Central memory CD8-positive, alpha-beta T cell (primary cell): ENCODE results near the gene CDK5.

Experiments
- ATAC-seq: fragments of 150-1000 bp; cut with Tn5 transposase; replicated peaks from 2 replicates; pipeline ENCODE4 v1.10.0; 2022; ENCODE audit warnings: mild to moderate bottlenecking, moderate FRiP score, moderate number of reproducible peaks; ENCODE audit not compliant: poor library complexity, severe bottlenecking; ENCODE audit errors: extremely low read depth
- DNase-seq, 2 donors: peaks; one replicate each; pipeline ENCODE4 v3.0.0; 2021; ENCODE audit warnings: low spot score in 2 of 2
- H3K27ac Mint-ChIP-seq: one replicate; pipeline ENCODE4 v1.8.0; 2022; ENCODE audit warnings: low read depth, mild to moderate bottlenecking, moderate library complexity, mixed read lengths
- H3K27me3 Mint-ChIP-seq: one replicate; pipeline ENCODE4 v1.8.0; 2022; ENCODE audit warnings: mixed read lengths
- H3K36me3 Mint-ChIP-seq: one replicate; pipeline ENCODE4 v1.8.0; 2022; ENCODE audit warnings: mild to moderate bottlenecking, moderate library complexity, mixed read lengths; ENCODE audit not compliant: insufficient read depth
- H3K4me1 Mint-ChIP-seq: one replicate; pipeline ENCODE4 v1.8.0; 2022; ENCODE audit warnings: mixed read lengths
- H3K4me3 Mint-ChIP-seq: one replicate; pipeline ENCODE4 v1.8.0; 2022; ENCODE audit warnings: mild to moderate bottlenecking, moderate library complexity, mixed read lengths
- H3K9me3 Mint-ChIP-seq: one replicate; pipeline ENCODE4 v1.8.0; 2022; ENCODE audit warnings: mixed read lengths

The CDK5 gene

DNA sequence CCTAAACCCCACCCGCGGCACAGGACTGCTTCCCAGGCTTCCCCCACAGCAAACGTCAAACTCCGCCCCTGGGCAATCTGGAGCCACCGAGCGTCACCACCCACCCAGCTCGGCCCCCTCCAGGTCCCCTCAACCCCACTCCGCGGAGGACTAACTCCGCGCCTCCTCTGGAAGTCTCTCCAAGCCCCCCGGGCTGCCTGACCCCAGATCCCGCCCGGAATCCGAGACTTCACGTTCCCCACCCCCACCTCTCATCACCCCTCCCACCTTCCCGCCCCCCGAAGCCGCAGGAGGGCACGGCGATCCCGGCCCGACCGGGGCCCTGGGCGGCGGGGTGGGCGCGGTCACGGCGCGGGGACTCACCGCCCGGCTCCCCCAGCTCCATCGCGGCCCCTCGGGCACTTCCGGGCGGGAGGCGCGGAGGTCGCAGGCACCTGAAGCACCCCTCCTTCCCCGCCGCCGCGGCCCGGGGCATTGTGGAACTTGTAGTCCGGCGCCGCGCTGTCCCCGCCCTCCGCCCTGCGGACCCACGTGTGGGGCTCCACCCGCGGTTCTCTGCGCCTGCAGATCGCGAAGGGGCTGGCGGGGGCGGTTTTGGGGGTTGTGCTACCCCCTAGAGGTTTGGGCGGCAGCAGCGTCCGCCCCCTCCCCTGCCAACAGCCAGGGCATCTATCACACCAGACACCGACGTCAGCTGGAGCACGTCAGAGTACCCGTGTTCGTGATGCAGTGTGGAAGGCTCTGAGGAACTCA, 25.6 kb upstream of the CDK5 start, which contains the start of gene TMUB1:
TMUB1 (minus strand) TSS at position 423 of the 753 bp plus-strand sequence. CDS start 930 bp downstream, outside the sequence.
- peak within 1 kb of the TSS; percentile 88 for H3K27ac Mint-ChIP-seq
- peak; percentile 77 to 84 for DNase-seq
- H3K4me1 Mint-ChIP-seq, result peaks cover 40% of the 10 kb centered on the region
- ATAC-seq, result peak; percentile 65
- peaks cover 10% of the 10 kb centered on the region for H3K27me3 Mint-ChIP-seq
- H3K4me3 Mint-ChIP-seq, result peak within 1 kb of the TSS; percentile 84
- peaks cover 12% of the 10 kb centered on the region for H3K36me3 Mint-ChIP-seq
- no peaks in the 10 kb centered on the region for H3K9me3 Mint-ChIP-seq

- Mint-ChIP-seq H3K4me1 (peaks cover 44% of the 10 kb centered on the region), H3K4me3 (peak overlapping the region; percentile 84), H3K36me3 (peaks cover 15% of the 10 kb centered on the region), H3K27ac (peak overlapping the region; percentile 88), H3K9me3 (no peaks in the 10 kb centered on the region), H3K27me3 (peaks cover 10% of the 10 kb centered on the region)
- DNase-seq (no peak), ATAC-seq (no peak)
Measured at GRCh38 chr7:151082141-151083070, 24.7 kb upstream of the CDK5 start.

DNA sequence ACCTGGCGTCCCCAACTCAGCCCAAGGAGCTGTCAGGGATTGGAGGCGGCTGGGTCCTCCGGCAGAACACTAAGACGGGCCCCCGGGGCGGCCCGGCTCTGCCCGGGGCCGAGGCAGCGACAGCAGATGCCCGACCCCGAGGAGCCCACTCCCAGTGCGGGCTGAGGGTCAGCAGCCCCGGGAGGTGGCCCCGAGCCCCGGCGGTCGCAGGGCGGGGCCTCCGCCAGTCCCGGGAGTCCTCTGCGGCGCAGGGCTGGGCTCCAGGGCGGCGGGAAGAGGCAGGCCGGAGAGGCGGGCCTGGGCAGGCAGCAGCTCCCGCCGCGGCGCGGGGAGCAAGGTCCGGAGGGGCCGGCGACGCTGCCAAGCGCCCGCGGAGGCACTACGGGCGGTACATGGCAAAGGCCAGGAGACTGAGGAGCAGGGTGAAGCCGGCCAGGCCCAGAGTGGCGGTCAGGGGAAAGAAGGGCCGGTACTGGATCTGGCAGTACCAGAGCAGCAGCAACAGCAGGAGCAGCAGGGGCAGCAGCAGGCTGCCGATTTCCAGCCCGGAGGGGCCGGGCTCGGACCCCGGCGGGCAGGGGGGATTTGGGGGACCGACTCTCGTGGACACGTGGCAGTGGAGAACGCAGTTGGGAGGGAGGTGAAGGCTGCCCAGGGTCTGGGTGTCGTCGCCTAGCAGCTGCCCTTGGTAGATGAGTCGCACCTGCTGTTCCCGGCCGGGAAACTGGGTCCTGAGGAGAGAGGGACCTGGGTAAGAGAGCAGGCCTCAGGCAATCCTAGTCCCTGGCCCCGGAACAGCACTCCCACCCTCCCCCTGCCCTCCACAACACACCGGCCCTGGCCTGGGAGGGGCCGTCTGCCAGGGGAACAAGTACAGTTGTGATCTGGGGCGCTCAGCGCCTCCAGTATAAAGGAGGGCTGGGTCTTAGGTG, 23.7 kb upstream of the CDK5 start:
- Mint-ChIP-seq H3K27me3 (peaks cover 10% of the 10 kb centered on the region), H3K9me3 (no peaks in the 10 kb centered on the region), H3K4me3 (peak overlapping the region; percentile 84), H3K27ac (no peak overlapping the region), H3K4me1 (peaks cover 44% of the 10 kb centered on the region), H3K36me3 (peaks cover 11% of the 10 kb centered on the region)
- DNase-seq, result no peak
- ATAC-seq, result no peak

DNA sequence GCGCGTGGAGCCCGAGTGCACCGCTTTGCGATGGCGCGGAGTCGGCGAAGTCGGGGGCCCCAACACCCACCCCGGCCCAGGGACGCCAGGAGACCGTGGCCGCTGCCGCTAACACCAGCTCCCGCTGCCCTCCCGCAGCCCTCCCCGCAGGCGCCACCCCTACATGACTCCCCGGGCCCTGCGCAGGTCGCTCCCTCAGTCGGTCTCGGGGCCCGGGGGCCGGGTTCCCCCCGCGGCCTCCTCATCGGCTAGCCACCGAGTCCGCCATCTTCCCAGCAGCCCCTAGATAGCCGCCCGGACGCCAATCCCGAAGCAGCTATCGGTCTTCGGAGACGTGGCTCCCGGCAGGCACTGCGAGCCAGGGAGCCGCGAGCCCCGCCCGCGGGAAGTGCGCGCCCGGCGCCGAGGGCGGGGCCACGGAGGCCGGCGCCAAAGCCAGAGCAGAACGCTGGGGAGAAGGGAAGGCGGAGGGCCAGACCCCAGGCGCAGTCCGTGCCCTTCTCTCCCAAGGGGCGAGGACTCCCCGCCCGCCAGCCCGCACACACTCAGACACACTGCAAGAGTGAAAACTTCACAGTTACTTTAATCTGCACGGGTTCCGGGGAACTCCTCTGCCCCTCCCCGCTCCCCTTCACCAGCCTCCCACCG, 22.9 kb upstream of the CDK5 start, which contains the start of gene FASTK:
FASTK (minus strand) TSS at position 288 of the 648 bp plus-strand sequence; CDS start at position 245, 43 bp downstream.
- DNase-seq (peak; percentile 71 to 79), ATAC-seq (peak; percentile 74)
- peaks cover 10% of the 10 kb centered on the region for H3K27me3 Mint-ChIP-seq
- peak within 1 kb of the TSS; percentile 65 for H3K27ac Mint-ChIP-seq
- H3K4me1 Mint-ChIP-seq, result peaks cover 39% of the 10 kb centered on the region
- no peaks in the 10 kb centered on the region for H3K9me3 Mint-ChIP-seq
- peaks cover 10% of the 10 kb centered on the region for H3K36me3 Mint-ChIP-seq
- H3K4me3 Mint-ChIP-seq, result peak within 1 kb of the TSS; percentile 84

DNA sequence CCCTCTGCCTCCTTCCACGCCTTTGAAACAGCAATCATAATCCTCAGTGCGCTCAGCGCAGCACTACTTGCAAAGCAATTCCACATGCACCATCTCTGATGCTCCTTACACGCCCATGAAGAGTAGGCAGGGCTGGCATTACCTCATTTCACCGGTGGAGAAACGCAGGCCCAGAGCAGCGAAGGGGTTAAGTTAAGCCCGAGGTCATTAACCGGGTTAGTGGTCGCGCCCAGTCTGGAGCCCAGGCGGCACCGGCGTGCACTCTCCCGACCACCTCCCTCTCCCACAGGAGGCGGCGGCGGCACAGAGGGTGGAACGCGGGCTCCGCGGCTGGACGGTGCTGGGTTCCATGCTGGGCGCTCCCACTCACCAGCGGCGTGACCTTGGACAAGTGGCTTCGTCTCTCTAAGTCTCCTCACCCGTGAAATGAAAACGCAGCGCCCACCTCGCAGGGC, 22.4 kb upstream of the CDK5 start:
- Mint-ChIP-seq H3K27ac (peak overlapping the region; percentile 65), H3K36me3 (peaks cover 13% of the 10 kb centered on the region), H3K9me3 (no peaks in the 10 kb centered on the region), H3K27me3 (peaks cover 4% of the 10 kb centered on the region), H3K4me3 (peak overlapping the region; percentile 83), H3K4me1 (peaks cover 34% of the 10 kb centered on the region)
- peak; percentile 0 for ATAC-seq
- DNase-seq, result no peak

GRCh38 chr7:151079199-151079910, 21.7 kb upstream of the CDK5 start:
- peak overlapping the region; percentile 83 for H3K4me3 Mint-ChIP-seq
- no peaks in the 10 kb centered on the region for H3K27me3 Mint-ChIP-seq
- peaks cover 18% of the 10 kb centered on the region for H3K36me3 Mint-ChIP-seq

GRCh38 chr7:151078233-151079040, 20.7 kb upstream of the CDK5 start:
- no peaks in the 10 kb centered on the region for H3K27me3 Mint-ChIP-seq
- no peak for DNase-seq
- peaks cover 20% of the 10 kb centered on the region for H3K36me3 Mint-ChIP-seq

More at GRCh38 chr7:151079199-151079910, 21.7 kb upstream of the CDK5 start:
- H3K9me3 Mint-ChIP-seq, result no peaks in the 10 kb centered on the region
- ATAC-seq (no peak), DNase-seq (no peak)
- H3K27ac Mint-ChIP-seq, result peak overlapping the region; percentile 26
- H3K4me1 Mint-ChIP-seq, result peaks cover 27% of the 10 kb centered on the region

GRCh38 chr7:151077705-151078232, 20.1 kb upstream of the CDK5 start:
- DNase-seq, result no peak
- peak overlapping the region; percentile 55 for H3K4me3 Mint-ChIP-seq
- H3K27me3 Mint-ChIP-seq, result no peaks in the 10 kb centered on the region
- H3K9me3 Mint-ChIP-seq, result no peaks in the 10 kb centered on the region
- peaks cover 24% of the 10 kb centered on the region for H3K4me1 Mint-ChIP-seq
- peaks cover 23% of the 10 kb centered on the region for H3K36me3 Mint-ChIP-seq
- H3K27ac Mint-ChIP-seq, result peak overlapping the region; percentile 26
- no peak for ATAC-seq

More at GRCh38 chr7:151078233-151079040, 20.7 kb upstream of the CDK5 start:
- Mint-ChIP-seq H3K27ac (peak overlapping the region; percentile 26), H3K4me3 (peak overlapping the region; percentile 83), H3K4me1 (peaks cover 27% of the 10 kb centered on the region), H3K9me3 (no peaks in the 10 kb centered on the region)
- no peak for ATAC-seq

DNA sequence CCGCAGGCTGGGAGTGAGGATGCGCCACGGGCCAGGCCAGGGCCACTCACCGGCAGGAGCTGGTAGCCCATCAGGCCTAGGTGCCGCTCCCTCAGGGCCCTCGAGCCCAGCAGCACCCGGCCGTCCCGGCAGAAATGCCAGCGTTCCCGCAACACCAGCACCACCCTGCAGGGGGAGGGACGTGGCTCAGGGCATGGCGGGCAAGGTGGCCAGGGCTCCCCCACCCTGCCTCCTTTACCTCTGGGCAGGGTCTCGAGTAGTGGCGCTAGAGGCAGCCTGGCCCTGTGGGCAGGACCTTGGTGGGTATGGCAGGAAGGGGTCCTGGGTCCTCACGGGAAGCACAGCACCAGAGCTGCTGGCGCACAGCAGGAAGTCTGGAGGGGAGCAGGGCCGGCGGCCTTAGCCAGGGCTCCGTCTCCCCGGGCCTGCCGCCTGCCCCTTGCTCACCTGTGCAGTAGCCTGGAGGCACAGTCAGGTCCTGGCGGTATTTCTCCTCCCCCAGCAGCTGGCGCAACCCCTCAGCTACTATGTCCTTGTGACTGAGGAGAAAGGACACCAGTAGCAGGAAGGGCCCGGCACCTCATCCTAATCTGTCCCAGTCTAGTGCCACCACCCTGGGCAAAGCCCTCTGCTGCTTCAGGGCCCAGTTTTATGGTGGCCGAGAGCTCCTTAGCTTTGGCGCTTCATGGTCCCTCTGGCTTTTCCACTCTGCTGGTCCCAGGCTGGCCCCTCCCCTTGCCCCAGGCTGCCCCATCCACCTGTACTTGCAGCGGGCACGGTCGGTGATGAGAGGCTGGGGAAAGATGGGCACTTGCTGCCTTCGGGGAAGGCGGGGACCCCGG, 19.4 kb upstream of the CDK5 start:
- ATAC-seq (no peak), DNase-seq (no peak)
- H3K27ac Mint-ChIP-seq, result no peak overlapping the region
- H3K36me3 Mint-ChIP-seq, result peaks cover 24% of the 10 kb centered on the region
- no peaks in the 10 kb centered on the region for H3K9me3 Mint-ChIP-seq
- H3K4me3 Mint-ChIP-seq, result no peak overlapping the region
- H3K27me3 Mint-ChIP-seq, result no peaks in the 10 kb centered on the region
- H3K4me1 Mint-ChIP-seq, result peaks cover 19% of the 10 kb centered on the region
